K562 (cell line): ENCODE data around the gene LTBP1. TPM values are rescaled to one million over a fixed set of nuclear protein-coding genes. Genes with fewer than 3 reads are reported as not detected.
A peak's percentile ranks its signal among the peaks of the same experiment; 100 is the strongest.

ENCODE experiments used
- ATF1 ChIP-seq, 2 experiments: fragments of 450-650 bp in 1 of 2; IDR thresholded peaks; 2 replicates each; pipeline ENCODE4 v1.6.1; 2016; ENCODE audit warnings: missing compliant biosample characterization in 1 of 2, missing genetic modification characterization in 1 of 2
- ATF3 ChIP-seq, 2 experiments: fragments of 450-650 bp in 1 of 2; sonication (generic) in 1 of 2; formaldehyde crosslinking in 1 of 2; IDR thresholded peaks in 1 of 2; conservative IDR thresholded peaks in 1 of 2; 2 replicates each; pipeline versions ENCODE4 v1.6.1 to v1.8.1; 2016 to 2023; ENCODE audit warnings: mild to moderate bottlenecking in 2 of 2, moderate library complexity in 2 of 2, inconsistent platforms in 1 of 2, missing genetic modification reagents in 1 of 2
- BACH1 ChIP-seq: fragments of 200-800 bp; sonication (Bioruptor generic); IDR thresholded peaks from 2 replicates; pipeline ENCODE4 v1.6.1; 2016; ENCODE audit warnings: missing genetic modification characterization, missing compliant biosample characterization
- COPS2 ChIP-seq: fragments of 450-650 bp; conservative IDR thresholded peaks from 2 replicates; pipeline ENCODE4 v1.6.1; 2016; ENCODE audit warnings: mild to moderate bottlenecking, moderate library complexity
- E2F5 ChIP-seq: sonication (generic); formaldehyde crosslinking; IDR thresholded peaks from 2 replicates; pipeline ENCODE4 v1.8.0; 2022; ENCODE audit warnings: mild to moderate bottlenecking, missing genetic modification reagents
- ELF1 ChIP-seq: fragments of 200-800 bp; sonication (Bioruptor generic); IDR thresholded peaks from 2 replicates; pipeline ENCODE4 v1.6.1; 2016; ENCODE audit warnings: missing genetic modification characterization, missing compliant biosample characterization
- ESRRB ChIP-seq: fragments of 250-450 bp; sonication (Bioruptor Pico); IDR thresholded peaks from 2 replicates; pipeline ENCODE4 v1.5.0; 2020; ENCODE audit warnings: mild to moderate bottlenecking, moderate library complexity, borderline replicate concordance
- FOXK1 ChIP-seq: sonication (generic); formaldehyde crosslinking; IDR thresholded peaks from 2 replicates; pipeline ENCODE4 v1.8.0; 2022; ENCODE audit warnings: missing genetic modification reagents, mild to moderate bottlenecking, borderline replicate concordance
- FOXP1 ChIP-seq: sonication (generic); formaldehyde crosslinking; IDR thresholded peaks from 2 replicates; pipeline ENCODE4 v1.8.0; 2022; ENCODE audit warnings: mild to moderate bottlenecking, missing genetic modification reagents
- GABPB1 ChIP-seq: sonication (generic); formaldehyde crosslinking; IDR thresholded peaks from 2 replicates; pipeline ENCODE4 v1.8.0; 2022; ENCODE audit warnings: mild to moderate bottlenecking, missing genetic modification reagents
- HMGXB4 ChIP-seq: sonication (generic); formaldehyde crosslinking; IDR thresholded peaks from 2 replicates; pipeline ENCODE4 v1.8.1; 2023; ENCODE audit warnings: mild to moderate bottlenecking, missing genetic modification reagents
- IRF9 ChIP-seq: fragments of 450-650 bp; IDR thresholded peaks from 2 replicates; pipeline ENCODE4 v1.6.1; 2016; ENCODE audit warnings: missing biosample characterization, missing genetic modification characterization
- MAFF ChIP-seq: IDR thresholded peaks from 2 replicates; pipeline ENCODE4 v1.6.1; 2012; ENCODE audit warnings: low read length, improper control_type of control experiment
- MAFG ChIP-seq: fragments of 450-650 bp; conservative IDR thresholded peaks from 2 replicates; pipeline ENCODE4 v1.6.1; 2016; ENCODE audit warnings: missing genetic modification characterization, missing compliant biosample characterization
- MAFK ChIP-seq: IDR thresholded peaks from 2 replicates; pipeline ENCODE4 v1.6.1; 2011; ENCODE audit warnings: low read length, improper control_type of control experiment
- TBL1XR1 ChIP-seq, 2 experiments: IDR thresholded peaks; 2 replicates each; pipeline ENCODE4 v1.6.1; 2012; ENCODE audit warnings: improper control_type of control experiment in 2 of 2, low read length in 2 of 2, mild to moderate bottlenecking in 1 of 2
- ZFP91 ChIP-seq: sonication (generic); formaldehyde crosslinking; IDR thresholded peaks from 2 replicates; pipeline ENCODE4 v1.8.0; 2022; ENCODE audit warnings: mild to moderate bottlenecking, missing genetic modification reagents
- ZNF134 ChIP-seq: fragments of 250-450 bp; sonication (Bioruptor Pico); conservative IDR thresholded peaks from 2 replicates; pipeline ENCODE4 v1.4.0; 2020
- ZNF143 ChIP-seq: sonication (generic); formaldehyde crosslinking; IDR thresholded peaks from 2 replicates; pipeline ENCODE4 v1.9.0; 2022; ENCODE audit warnings: mild to moderate bottlenecking, missing genetic modification reagents
- ZNF263 ChIP-seq: sonication (generic); formaldehyde crosslinking; IDR thresholded peaks from 2 replicates; pipeline ENCODE4 v1.8.0; 2022; ENCODE audit warnings: mild to moderate bottlenecking, missing genetic modification reagents, borderline replicate concordance
- ZNF316 ChIP-seq: fragments of 450-650 bp; IDR thresholded peaks from 2 replicates; pipeline ENCODE4 v1.6.1; 2016
- ZNF699 ChIP-seq: fragments of 250-450 bp; sonication (Bioruptor Pico); IDR thresholded peaks from 2 replicates; pipeline ENCODE4 v1.8.0; 2021; ENCODE audit warnings: mild to moderate bottlenecking, moderate library complexity; ENCODE audit not compliant: insufficient replicate concordance
- ZZZ3 ChIP-seq: fragments of 450-650 bp; IDR thresholded peaks from 2 replicates; pipeline ENCODE4 v1.6.1; 2016; ENCODE audit warnings: antibody characterized with exemption, mild to moderate bottlenecking, moderate library complexity
- polyA plus RNA-seq, 8 experiments: library from polyadenylated mRNA; depleted of rRNA in 4 of 8; stranded (reverse) in 5 of 8; unstranded in 3 of 8; fragments of >200 nt; fragmentation: Nextera tagmentation in 2 of 8; fragmentation: Illumina TruSeq in 1 of 8; extraction: Ambion mirVana in 2 of 8; extraction: Trizol in 1 of 8; gene quantifications; 2 replicates each; pipeline versions ENCODE4 v1.2.1 to v1.2.3, GENCODE V29; 2011 to 2014; ENCODE audit warnings: inconsistent platforms in 1 of 8, missing spikeins in 1 of 8
- total RNA-seq, 7 experiments: library from RNA; depleted of rRNA in 6 of 7; stranded (reverse); fragments of >200 nt in 6 of 7; fragmentation: Illumina TruSeq in 2 of 7; extraction: Trizol in 2 of 7; gene quantifications; 2 replicates each; pipeline versions ENCODE4 v1.2.1 to v1.2.3, GENCODE V29; 2011 to 2021; ENCODE audit warnings: low replicate concordance in 1 of 7

LTBP1 gene
- total and polyA plus RNA-seq, 9 of the 15 experiments (the other 6 are each of a cell fraction or from before 2014, with no cell fraction given): 3.6 to 16.4 (median 8.5) TPM

GRCh38 chr2:32937602-32938448 is 8.9 kb upstream of the LTBP1 start (continued):
- TF ChIP-seq ZFP91 (CRISPR knock-in tag): no peak
- peak; percentile 80 for TF ChIP-seq MAFG (tag)
- no peak for TF ChIP-seq IRF9 (tag)
- TF ChIP-seq HMGXB4 (CRISPR knock-in tag): no peak
- TF ChIP-seq MAFK: peak; percentile 57
- TF ChIP-seq BACH1 (tag): no peak
- TF ChIP-seq ZNF699 (CRISPR knock-in tag): no peak
- peak; percentile 94 for TF ChIP-seq ZNF316
- no peak for TF ChIP-seq COPS2
- no peak for TF ChIP-seq TBL1XR1 (IDR thresholded peaks at IDR 0.05; ENCODE audit: low read length in 2 of 2)
- no peak for TF ChIP-seq GABPB1 (CRISPR knock-in tag)
- TF ChIP-seq FOXK1 (CRISPR knock-in tag): no peak
- no peak for TF ChIP-seq ZNF263
- TF ChIP-seq MAFF: peak; percentile 72
- TF ChIP-seq ZZZ3: no peak
- no peak for TF ChIP-seq ELF1 (tag)
- TF ChIP-seq E2F5 (CRISPR knock-in tag): no peak
- TF ChIP-seq ESRRB (CRISPR knock-in tag): no peak
- no peak for TF ChIP-seq ATF3 (IDR thresholded peaks at IDR 0.05)
- TF ChIP-seq ATF3 (CRISPR knock-in tag; conservative IDR thresholded peaks at IDR 0.05): no peak
- TF ChIP-seq ZNF134 (CRISPR knock-in tag): no peak
- TF ChIP-seq ZNF143 (CRISPR knock-in tag): no peak
- TF ChIP-seq FOXP1 (CRISPR knock-in tag): no peak
- no peak for TF ChIP-seq ATF1 (CRISPR knock-in tag; IDR thresholded peaks at IDR 0.05)
- no peak for TF ChIP-seq ATF1 (tag; IDR thresholded peaks at IDR 0.05)
